Astrocyte (in vitro differentiated cells and primary cell): ENCODE measurements around the gene SLC13A1.

Experiments
- EZH2 ChIP-seq: IDR thresholded peaks from 2 replicates; pipeline ENCODE4 v1.6.1; 2012; ENCODE audit warnings: mild to moderate bottlenecking, low read length, inconsistent platforms; ENCODE audit not compliant: insufficient read depth
- TF ChIP-seq, protein P1 (sequence below): IDR thresholded peaks from 2 replicates; pipeline ENCODE4 v1.5.1; 2011; ENCODE audit warnings: low read depth, mild to moderate bottlenecking, inconsistent platforms, low read length, moderate library complexity; ENCODE audit not compliant: insufficient read depth

DNA sequence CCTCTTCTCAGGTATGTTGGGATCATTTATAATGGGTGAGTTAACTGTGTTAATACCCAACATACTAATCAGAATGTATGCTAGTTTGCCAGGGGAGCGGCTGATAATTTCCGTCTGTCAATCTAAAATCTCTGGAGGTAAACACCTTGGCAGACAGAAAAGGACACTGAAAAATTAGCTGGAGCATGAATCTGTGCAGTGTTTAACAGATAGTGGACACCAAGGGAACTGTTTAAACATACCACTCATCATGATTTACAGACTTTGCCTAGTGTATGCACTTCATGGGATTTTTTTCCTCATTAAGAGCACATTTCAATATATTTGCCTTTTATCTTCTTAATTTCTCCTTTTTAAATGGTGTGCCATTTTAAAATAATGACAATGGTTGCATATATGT lies 68.2 kb downstream of the SLC13A1 start:
- TF ChIP-seq, protein P1, sequence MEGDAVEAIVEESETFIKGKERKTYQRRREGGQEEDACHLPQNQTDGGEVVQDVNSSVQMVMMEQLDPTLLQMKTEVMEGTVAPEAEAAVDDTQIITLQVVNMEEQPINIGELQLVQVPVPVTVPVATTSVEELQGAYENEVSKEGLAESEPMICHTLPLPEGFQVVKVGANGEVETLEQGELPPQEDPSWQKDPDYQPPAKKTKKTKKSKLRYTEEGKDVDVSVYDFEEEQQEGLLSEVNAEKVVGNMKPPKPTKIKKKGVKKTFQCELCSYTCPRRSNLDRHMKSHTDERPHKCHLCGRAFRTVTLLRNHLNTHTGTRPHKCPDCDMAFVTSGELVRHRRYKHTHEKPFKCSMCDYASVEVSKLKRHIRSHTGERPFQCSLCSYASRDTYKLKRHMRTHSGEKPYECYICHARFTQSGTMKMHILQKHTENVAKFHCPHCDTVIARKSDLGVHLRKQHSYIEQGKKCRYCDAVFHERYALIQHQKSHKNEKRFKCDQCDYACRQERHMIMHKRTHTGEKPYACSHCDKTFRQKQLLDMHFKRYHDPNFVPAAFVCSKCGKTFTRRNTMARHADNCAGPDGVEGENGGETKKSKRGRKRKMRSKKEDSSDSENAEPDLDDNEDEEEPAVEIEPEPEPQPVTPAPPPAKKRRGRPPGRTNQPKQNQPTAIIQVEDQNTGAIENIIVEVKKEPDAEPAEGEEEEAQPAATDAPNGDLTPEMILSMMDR, result no peak
- TF ChIP-seq EZH2, result no peak
